Cardiac fibroblast (primary cell): ENCODE results near the gene CBX5.
A peak's percentile ranks its signal among the peaks of the same experiment; 100 is the strongest.
"Not testable (repeated sequence)": the region's sequence is repeated elsewhere in the genome, so short reads cannot be mapped to it uniquely, and the experiment has no call there.

ENCODE experiments used
- DNase-seq, 2 donors: peaks; one replicate each; pipeline versions ENCODE4 v3.0.0 to v3.0.0-alpha.2; 2010; ENCODE audit warnings: low read depth in 2 of 2
- H3K4me3 ChIP-seq, 2 donors: replicated peaks in 1 of 2; 1 replicate in 1 of 2; 2 replicates in 1 of 2; pipeline ENCODE4 v1.5.1; 2011; ENCODE audit warnings: low read depth in 2 of 2, low read length in 2 of 2, mild to moderate bottlenecking in 2 of 2, moderate library complexity in 1 of 2
- CTCF ChIP-seq: IDR thresholded peaks from one replicate; pipeline ENCODE4 v1.5.1; 2011; ENCODE audit warnings: low read depth, mild to moderate bottlenecking, low read length, inconsistent platforms

Gene CBX5

GRCh38 chr12:54246011-54246641, 33.8 kb downstream of the CBX5 start:
- no peak for DNase-seq
- H3K4me3 ChIP-seq, result no peak overlapping the region
- no peak for TF ChIP-seq CTCF

- no peak for DNase-seq
- no peak overlapping the region for H3K4me3 ChIP-seq
- no peak for TF ChIP-seq CTCF
These were observed 38.8 kb downstream of the CBX5 start for GRCh38 chr12:54240971-54241588.

GRCh38 chr12:54240129-54240528, 39.8 kb downstream of the CBX5 start:
- no peak overlapping the region for H3K4me3 ChIP-seq
- no peak for DNase-seq
- no peak for TF ChIP-seq CTCF

GRCh38 chr12:54239620-54240019, 40.3 kb downstream of the CBX5 start:
- no peak overlapping the region for H3K4me3 ChIP-seq
- no peak for TF ChIP-seq CTCF
- DNase-seq, result no peak

GRCh38 chr12:54238531-54238930, 41.4 kb downstream of the CBX5 start:
- no peak for DNase-seq
- H3K4me3 ChIP-seq, result no peak overlapping the region
- TF ChIP-seq CTCF, result no peak

GRCh38 chr12:54232790-54233189, 47.1 kb downstream of the CBX5 start:
- DNase-seq, result peak; percentile 61 to 75
- H3K4me3 ChIP-seq, result no peak overlapping the region
- peak; percentile 26 for TF ChIP-seq CTCF

- not testable (repeated sequence) for DNase-seq, H3K4me3 ChIP-seq
These were observed 48.7 kb downstream of the CBX5 start for GRCh38 chr12:54231269-54231668.
